ENCODE measurements around the gene HARS1.
"Not testable (repeated sequence)": the region's sequence is repeated elsewhere in the genome, so short reads cannot be mapped to it uniquely, and the experiment has no call there.

- TF ChIP-seq CTCF (IDR thresholded peaks at IDR 0.05; ENCODE audit: borderline replicate concordance, extremely low read depth, low read length, poor library complexity, severe bottlenecking); EZH2 (IDR thresholded peaks at IDR 0.05; ENCODE audit: borderline replicate concordance, low read depth, low read length, severe bottlenecking): not testable (repeated sequence)
Observed at GRCh38 chr5:140638898-140639147, 52.3 kb downstream of the HARS1 start.

All from DND-41 (cell line).